IgD-negative memory B cell (primary cell): ENCODE data around the gene GPS1. TPM values are rescaled to one million over a fixed set of nuclear protein-coding genes. Genes with fewer than 3 reads are reported as not detected.

ENCODE experiments used
- H3K27ac Mint-ChIP-seq, 3 donors: one replicate each; pipeline ENCODE4 v1.8.0; 2020 to 2022; ENCODE audit warnings: mild to moderate bottlenecking in 3 of 3, mixed read lengths in 3 of 3, moderate library complexity in 1 of 3
- H3K27me3 Mint-ChIP-seq: one replicate; pipeline ENCODE4 v1.8.0; 2021; ENCODE audit warnings: mixed read lengths
- H3K36me3 Mint-ChIP-seq: one replicate; pipeline ENCODE4 v1.8.0; 2020; ENCODE audit warnings: mild to moderate bottlenecking, mixed read lengths
- H3K4me1 Mint-ChIP-seq, 3 donors: one replicate each; pipeline ENCODE4 v1.8.0; 2020 to 2022; ENCODE audit warnings: mixed read lengths in 3 of 3, mild to moderate bottlenecking in 1 of 3
- H3K4me3 Mint-ChIP-seq, 4 donors: one replicate each; pipeline ENCODE4 v1.8.0; 2020 to 2022; ENCODE audit warnings: mild to moderate bottlenecking in 4 of 4, mixed read lengths in 4 of 4, moderate library complexity in 3 of 4
- H3K9me3 Mint-ChIP-seq, 3 donors: one replicate each; pipeline ENCODE4 v1.8.0; 2020 to 2021; ENCODE audit warnings: mixed read lengths in 3 of 3, mild to moderate bottlenecking in 1 of 3
- polyA plus RNA-seq: library from polyadenylated mRNA; unstranded; fragments of 300-500 nt; fragmentation: Illumina TruSeq; gene quantifications from one replicate; pipeline ENCODE4 v1.2.3, GENCODE V29; 2021

Gene GPS1
- polyA plus RNA-seq, 1 donor from 2014 or later: 122 TPM

- Mint-ChIP-seq H3K4me1 (peaks cover 0 to 10% (median 0%) of the 10 kb centered on the region in 3 donors), H3K27ac (no peak overlapping the region), H3K36me3 (no peaks in the 10 kb centered on the region), H3K4me3 (no peak overlapping the region), H3K9me3 (no peaks in the 10 kb centered on the region), H3K27me3 (no peaks in the 10 kb centered on the region)
These were observed 10.6 kb downstream of the GPS1 start for GRCh38 chr17:82062076-82062983.

GRCh38 chr17:82062984-82063368 is 11.3 kb downstream of the GPS1 start:
- Mint-ChIP-seq H3K4me3 (no peak overlapping the region), H3K27me3 (no peaks in the 10 kb centered on the region), H3K4me1 (peaks cover 0 to 10% (median 0%) of the 10 kb centered on the region in 3 donors)

GRCh38 chr17:82063424-82064415 is 12.0 kb downstream of the GPS1 start:
- H3K36me3 Mint-ChIP-seq: no peaks in the 10 kb centered on the region
- H3K9me3 Mint-ChIP-seq: no peaks in the 10 kb centered on the region
- H3K27me3 Mint-ChIP-seq: no peaks in the 10 kb centered on the region
- peak overlapping the region in 2 of 3 donors; percentile 87 to 89 for H3K27ac Mint-ChIP-seq
- peaks cover 0 to 10% (median 0%) of the 10 kb centered on the region in 3 donors for H3K4me1 Mint-ChIP-seq
- peak overlapping the region; percentile 69 to 86 (median 79) for H3K4me3 Mint-ChIP-seq

More at GRCh38 chr17:82062984-82063368, 11.3 kb downstream of the GPS1 start:
- Mint-ChIP-seq H3K36me3 (no peaks in the 10 kb centered on the region), H3K9me3 (no peaks in the 10 kb centered on the region), H3K27ac (peak overlapping the region in 1 of 3 donors; percentile 46)

GRCh38 chr17:82064433-82065192 is 12.9 kb downstream of the GPS1 start:
- Mint-ChIP-seq H3K9me3 (no peaks in the 10 kb centered on the region), H3K36me3 (no peaks in the 10 kb centered on the region), H3K27ac (peak overlapping the region in 2 of 3 donors; percentile 87 to 89), H3K27me3 (no peaks in the 10 kb centered on the region), H3K4me3 (peak overlapping the region; percentile 69 to 86 (median 79)), H3K4me1 (peaks cover 0 to 10% (median 0%) of the 10 kb centered on the region in 3 donors)

GRCh38 chr17:82065193-82065637 is 13.5 kb downstream of the GPS1 start:
- Mint-ChIP-seq H3K27me3 (no peaks in the 10 kb centered on the region), H3K9me3 (no peaks in the 10 kb centered on the region), H3K4me1 (peaks cover 0 to 10% (median 0%) of the 10 kb centered on the region in 3 donors), H3K4me3 (peak overlapping the region; percentile 69 to 86 (median 79)), H3K36me3 (no peaks in the 10 kb centered on the region), H3K27ac (peak overlapping the region in 2 of 3 donors; percentile 71 to 87)

GRCh38 chr17:82065638-82066303 is 14.1 kb downstream of the GPS1 start, which contains the start of gene DUS1L:
TSS of gene DUS1L (minus strand) at chr17:82065804. CDS start at chr17:82065059, 745 bp downstream.
- no peaks in the 10 kb centered on the region for H3K27me3 Mint-ChIP-seq
- peaks cover 0 to 10% (median 0%) of the 10 kb centered on the region in 3 donors for H3K4me1 Mint-ChIP-seq
- no peaks in the 10 kb centered on the region for H3K9me3 Mint-ChIP-seq
- H3K27ac Mint-ChIP-seq: peak within 1 kb of the TSS; percentile 87 to 95 (median 93)
- H3K4me3 Mint-ChIP-seq: peak within 1 kb of the TSS; percentile 81 to 94 (median 88)
- no peaks in the 10 kb centered on the region for H3K36me3 Mint-ChIP-seq

GRCh38 chr17:82070611-82071010 is 18.9 kb downstream of the GPS1 start:
- peak overlapping the region in 1 of 4 donors; percentile 58 for H3K4me3 Mint-ChIP-seq
- H3K4me1 Mint-ChIP-seq: peaks cover 0 to 6% (median 0%) of the 10 kb centered on the region in 3 donors
- peaks cover 4% of the 10 kb centered on the region for H3K27me3 Mint-ChIP-seq
- H3K36me3 Mint-ChIP-seq: no peaks in the 10 kb centered on the region
- peak overlapping the region in 1 of 3 donors; percentile 19 for H3K27ac Mint-ChIP-seq
- H3K9me3 Mint-ChIP-seq: peaks cover 0 to under 1% (median 0%) of the 10 kb centered on the region in 3 donors

GRCh38 chr17:82072827-82073226 is 21.1 kb downstream of the GPS1 start:
- Mint-ChIP-seq H3K9me3 (peaks cover 0 to 3% (median 0%) of the 10 kb centered on the region in 3 donors), H3K27me3 (peaks cover 7% of the 10 kb centered on the region), H3K36me3 (no peaks in the 10 kb centered on the region), H3K4me3 (peak overlapping the region in 1 of 4 donors; percentile 50), H3K27ac (no peak overlapping the region), H3K4me1 (peaks cover 0 to 4% (median 0%) of the 10 kb centered on the region in 3 donors)

GRCh38 chr17:82073446-82073845 is 21.7 kb downstream of the GPS1 start:
- peaks cover 7% of the 10 kb centered on the region for H3K27me3 Mint-ChIP-seq
- peaks cover 0 to 4% (median 0%) of the 10 kb centered on the region in 3 donors for H3K4me1 Mint-ChIP-seq
- H3K9me3 Mint-ChIP-seq: peaks cover 0 to 3% (median 0%) of the 10 kb centered on the region in 3 donors
- no peaks in the 10 kb centered on the region for H3K36me3 Mint-ChIP-seq
- H3K27ac Mint-ChIP-seq: peak overlapping the region in 1 of 3 donors; percentile 48
- H3K4me3 Mint-ChIP-seq: peak overlapping the region in 1 of 4 donors; percentile 50

GRCh38 chr17:82076018-82076784 is 24.5 kb downstream of the GPS1 start:
- Mint-ChIP-seq H3K27me3 (peaks cover 7% of the 10 kb centered on the region), H3K9me3 (peaks cover 0 to 3% (median 0%) of the 10 kb centered on the region in 3 donors), H3K4me1 (peaks cover 0 to 4% (median 0%) of the 10 kb centered on the region in 3 donors), H3K27ac (no peak overlapping the region), H3K36me3 (no peaks in the 10 kb centered on the region), H3K4me3 (no peak overlapping the region)

- no peaks in the 10 kb centered on the region for H3K36me3 Mint-ChIP-seq
- H3K9me3 Mint-ChIP-seq: peaks cover 0 to 3% (median 0%) of the 10 kb centered on the region in 3 donors
- peaks cover 0 to 4% (median 0%) of the 10 kb centered on the region in 3 donors for H3K4me1 Mint-ChIP-seq
- H3K4me3 Mint-ChIP-seq: no peak overlapping the region
- H3K27me3 Mint-ChIP-seq: peaks cover 7% of the 10 kb centered on the region
- H3K27ac Mint-ChIP-seq: no peak overlapping the region
These were observed 25.3 kb downstream of the GPS1 start for GRCh38 chr17:82076785-82077591.
